H1 (cell line): ENCODE results near the gene HACL1. TPM values are rescaled to one million over a fixed set of nuclear protein-coding genes. Genes with fewer than 3 reads are reported as not detected.

Experiments used
- ATF2 ChIP-seq: IDR thresholded peaks from 2 replicates; pipeline ENCODE4 v1.6.1; 2012; ENCODE audit warnings: low read length, inconsistent platforms
- CHD7 ChIP-seq: fragments of 300-600 bp; sonication (generic); IDR thresholded peaks from 2 replicates; pipeline ENCODE4 v1.7.1; 2012; ENCODE audit warnings: low read length, moderate library complexity, mild to moderate bottlenecking, inconsistent platforms; ENCODE audit not compliant: insufficient replicate concordance
- KDM4A ChIP-seq: IDR thresholded peaks from one replicate; pipeline ENCODE4 v1.7.1; 2012; ENCODE audit warnings: low read depth, mild to moderate bottlenecking, moderate library complexity, low read length, inconsistent platforms; ENCODE audit not compliant: severe bottlenecking
- polyA plus RNA-seq, 7 experiments: library from polyadenylated mRNA; depleted of rRNA in 3 of 7; stranded (reverse) in 5 of 7; unstranded in 2 of 7; fragments of >200 nt in 5 of 7; fragments of 200-250 nt in 2 of 7; gene quantifications; 1 replicate in 5 of 7; 2 replicates in 1 of 7; 4 replicates in 1 of 7; pipeline versions ENCODE4 v1.2.1 to v1.2.3, GENCODE V29; 2011 to 2013; ENCODE audit warnings: missing spikeins in 2 of 7, mixed read lengths in 2 of 7
- total RNA-seq: library from RNA; stranded (reverse); fragmentation: NEBNext Ultra II Directional; extraction: Animal tissue kit (Norgen Biotek cat#: 25700); gene quantifications from 2 replicates; pipeline ENCODE4 v1.2.1, GENCODE V29; 2021

HACL1 gene
- total and polyA plus RNA-seq, 2 of the 8 experiments (the other 6 are each of a cell fraction or from before 2014, with no cell fraction given), result 38.2 to 46.0 TPM

GRCh38 chr3:15519096-15519495, 82.3 kb downstream of the HACL1 start (continued):
- TF ChIP-seq CHD7, result no peak
- no peak for TF ChIP-seq ATF2
- no peak for TF ChIP-seq KDM4A
